GM21619 (cell line): ENCODE measurements around the gene CABP5.

Experiments
- ATAC-seq: cut with Tn5 transposase; IDR thresholded peaks from one replicate; pipeline ENCODE4 v1.9.1; 2021; ENCODE audit not compliant: unreplicated experiment

The CABP5 gene

DNA sequence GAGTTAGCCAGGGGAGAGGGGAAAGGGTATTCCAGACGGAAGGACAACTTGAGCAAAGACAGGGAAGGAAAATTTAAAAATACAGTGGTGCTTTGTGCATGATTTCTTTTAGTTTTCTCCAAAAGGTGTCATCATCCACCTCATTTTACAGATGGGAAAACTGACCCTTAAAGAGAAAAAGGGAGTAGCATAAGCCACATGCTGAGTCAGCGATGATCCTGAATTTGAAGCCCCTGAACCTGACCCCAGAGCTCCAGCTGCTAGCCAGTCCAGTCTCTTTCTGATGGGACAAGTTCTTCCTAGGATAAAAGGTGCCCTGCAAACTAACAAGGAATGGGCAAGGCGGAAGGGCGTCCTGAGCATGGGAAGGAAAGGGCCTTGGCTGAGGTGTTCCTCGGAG lies 10.3 kb downstream of the CABP5 start:
- ATAC-seq: no peak

DNA sequence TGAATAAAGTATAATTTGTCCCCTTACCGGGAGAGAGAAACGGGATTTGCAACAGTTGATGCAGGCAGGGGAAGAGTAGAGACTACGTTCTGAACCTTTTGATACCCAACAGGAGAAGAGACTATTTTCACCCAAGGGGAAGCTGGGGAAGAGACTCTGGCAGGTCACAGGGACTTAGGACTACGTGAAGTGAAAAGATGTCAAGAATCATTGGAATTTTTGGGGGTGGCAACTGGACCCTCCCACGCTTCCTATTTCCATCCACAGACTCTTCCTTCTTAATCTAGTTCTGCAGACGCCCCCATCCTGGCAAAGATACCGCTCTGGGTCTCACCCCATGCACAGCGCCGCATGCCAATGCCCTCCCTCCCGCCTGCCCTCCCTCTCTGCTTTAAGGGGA lies 13.8 kb downstream of the CABP5 start:
- ATAC-seq: no peak

DNA sequence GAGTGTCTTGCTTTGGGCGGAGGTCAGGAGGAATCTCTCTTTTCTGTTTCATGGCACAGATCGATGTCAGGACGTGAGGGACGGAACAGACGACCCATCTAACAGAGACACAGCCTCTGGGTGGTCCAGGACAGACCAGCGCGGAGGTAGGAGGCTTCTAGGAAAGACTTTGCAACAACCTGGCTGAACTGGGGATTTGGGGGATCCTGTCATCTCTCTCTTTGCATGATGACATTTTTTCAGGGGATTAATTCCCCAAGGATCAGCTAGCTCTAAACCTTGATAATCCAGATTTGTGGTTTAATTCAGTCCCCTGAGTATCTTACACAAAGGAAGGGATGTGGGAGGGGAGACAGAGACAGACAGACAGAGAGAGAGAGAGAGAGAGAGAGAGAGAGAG lies 14.4 kb downstream of the CABP5 start:
- no peak for ATAC-seq

DNA sequence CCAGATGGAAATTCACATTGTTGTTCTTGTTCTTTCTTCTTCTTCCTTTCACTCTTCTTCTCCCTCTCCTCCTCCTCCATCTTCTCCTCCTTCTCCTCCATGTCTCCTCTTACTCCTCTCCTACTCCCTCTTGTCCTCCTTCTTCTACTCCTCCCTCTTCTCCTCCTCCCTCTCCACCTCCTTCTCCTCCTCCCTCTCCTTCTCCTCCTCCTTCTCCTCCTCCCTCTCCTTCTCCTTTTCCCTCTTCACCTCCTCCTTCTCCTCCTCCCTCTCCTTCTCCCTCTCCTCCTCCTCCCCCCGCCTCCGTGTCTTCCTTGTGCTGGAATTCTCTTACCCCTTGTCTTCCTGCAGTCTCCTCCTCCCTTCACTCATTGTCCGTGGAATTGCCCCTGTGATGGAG lies 18.4 kb downstream of the CABP5 start:
- ATAC-seq: no peak

DNA sequence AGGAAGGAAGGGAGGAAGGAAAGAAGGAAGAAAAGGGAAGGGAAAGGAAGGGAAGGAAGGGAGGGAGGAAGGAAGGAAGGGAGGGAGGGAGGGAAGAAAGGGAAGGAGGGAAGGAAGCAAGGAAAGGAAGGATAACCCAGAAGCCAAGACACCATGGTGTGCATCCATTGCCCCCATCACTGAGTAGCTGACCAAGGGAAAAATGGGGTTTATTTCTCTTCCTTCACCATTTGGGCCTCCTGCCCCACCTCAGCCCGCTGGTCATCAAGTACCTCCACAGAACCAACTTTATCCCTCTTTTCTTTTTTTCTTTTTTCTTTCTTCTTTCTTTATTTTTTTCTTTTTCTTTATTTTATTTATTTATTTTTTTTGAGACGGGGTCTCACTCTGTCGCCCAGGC lies 20.4 kb downstream of the CABP5 start:
- ATAC-seq: no peak

DNA sequence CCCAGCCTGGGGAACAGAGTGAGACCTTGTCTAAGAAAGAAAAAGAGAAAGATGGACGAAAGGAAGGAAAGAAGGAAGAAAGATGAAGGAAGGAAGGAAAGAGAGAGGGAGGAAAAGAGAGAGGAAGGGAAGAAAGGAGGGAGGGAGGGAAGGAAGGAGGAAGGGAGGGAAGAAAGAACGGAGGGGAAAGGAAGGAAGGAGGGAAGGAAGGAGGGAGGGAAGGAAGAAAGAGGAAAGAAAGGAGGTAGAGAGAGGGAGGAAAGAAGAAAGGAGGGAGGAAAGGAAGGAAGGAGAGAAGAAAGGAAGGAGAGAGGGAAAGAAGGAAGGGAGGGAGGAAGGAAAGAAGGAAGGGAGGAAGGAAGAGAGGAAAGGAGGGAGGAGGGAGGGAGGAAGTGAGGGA lies 20.9 kb downstream of the CABP5 start:
- no peak for ATAC-seq

DNA sequence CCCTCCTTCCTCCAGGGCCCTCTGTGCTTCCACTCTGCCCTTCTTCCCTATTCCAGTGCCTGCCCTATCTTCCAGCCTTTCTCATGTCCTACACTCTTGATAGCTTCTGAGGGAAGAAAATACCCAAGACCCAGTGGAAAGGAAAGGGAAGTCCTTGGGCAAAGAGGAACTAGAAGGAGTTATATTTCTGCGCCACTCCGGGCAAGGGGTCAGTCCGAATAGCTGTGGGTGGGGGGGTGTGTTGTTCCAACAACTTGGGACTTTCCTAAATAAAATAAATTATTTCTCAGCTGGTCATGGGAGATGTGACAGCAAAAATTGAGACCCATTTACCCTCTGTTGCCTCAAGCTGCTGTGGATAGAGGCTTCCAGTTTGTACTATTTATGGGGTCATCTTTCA lies 23.2 kb downstream of the CABP5 start:
- no peak for ATAC-seq

DNA sequence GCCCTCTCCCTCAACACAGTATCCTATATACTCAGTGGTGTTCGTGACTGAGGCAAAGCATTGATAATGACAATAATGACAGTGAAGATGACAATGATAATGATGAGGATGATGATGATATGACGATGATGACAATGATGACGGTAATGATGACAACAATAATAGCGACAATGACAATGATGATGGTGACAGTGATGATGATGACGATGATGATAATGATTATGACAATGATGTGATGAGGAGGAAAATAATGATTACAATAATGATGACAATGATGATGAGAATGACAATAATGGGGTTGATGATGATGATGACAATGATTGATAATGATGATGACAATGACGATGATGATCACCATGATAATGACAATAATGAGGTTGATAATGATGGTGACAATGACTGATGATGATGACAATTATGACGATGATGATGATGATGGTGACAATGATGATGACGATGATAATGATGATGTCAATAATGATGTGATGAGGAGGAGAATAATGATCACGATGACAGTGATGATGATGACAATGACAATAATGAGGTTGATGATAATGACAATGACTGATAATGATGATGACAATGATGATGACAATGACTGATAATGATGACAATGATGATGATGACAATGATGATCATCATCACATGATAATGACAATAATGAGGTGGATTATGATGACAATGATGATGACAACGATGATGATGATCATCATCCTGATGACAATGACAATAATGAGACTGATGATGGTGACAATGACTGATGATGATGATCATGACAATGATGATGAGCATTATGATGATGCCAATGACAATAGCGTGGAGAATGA lies 32.7 kb downstream of the CABP5 start:
- ATAC-seq: no peak

DNA sequence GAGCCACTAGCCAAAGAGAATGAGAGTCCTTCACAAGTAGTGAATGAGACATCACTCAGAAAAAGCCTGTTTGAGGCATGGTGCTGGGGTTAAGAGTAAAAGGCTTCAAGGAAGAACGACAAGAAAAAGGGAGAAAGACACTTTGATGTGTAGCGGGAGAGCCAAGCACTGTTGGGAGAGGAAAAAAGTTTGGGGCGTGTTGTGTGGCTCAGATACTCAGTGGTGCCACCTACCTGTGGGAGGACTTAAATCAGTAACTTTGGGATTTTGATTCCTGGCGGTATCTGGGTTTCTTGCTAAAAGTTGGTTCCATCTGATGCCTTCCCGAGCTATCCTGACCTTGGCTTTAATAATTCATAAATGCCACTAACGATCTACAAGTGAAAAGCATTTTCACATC lies 37.1 kb downstream of the CABP5 start:
- ATAC-seq: no peak

DNA sequence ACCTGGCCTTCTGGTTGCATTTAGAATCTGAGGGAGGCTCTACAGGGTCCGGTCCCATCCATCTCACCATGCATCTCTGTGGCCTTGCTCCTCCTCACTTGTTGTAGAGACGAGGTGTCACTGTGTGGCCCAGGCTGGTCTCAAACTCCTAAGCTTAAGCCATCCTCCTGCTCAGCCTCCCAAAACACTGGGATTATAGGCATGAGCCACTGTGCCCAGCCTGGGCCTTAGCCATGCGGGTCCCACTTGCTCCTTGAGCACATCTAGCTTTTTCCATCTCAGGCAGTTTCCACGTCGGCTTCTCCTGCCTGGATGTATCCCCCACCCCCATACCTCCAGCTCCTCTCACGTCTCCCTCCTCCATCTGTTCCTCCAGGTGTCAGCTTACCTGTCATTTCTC lies 39.6 kb downstream of the CABP5 start:
- ATAC-seq: no peak

DNA sequence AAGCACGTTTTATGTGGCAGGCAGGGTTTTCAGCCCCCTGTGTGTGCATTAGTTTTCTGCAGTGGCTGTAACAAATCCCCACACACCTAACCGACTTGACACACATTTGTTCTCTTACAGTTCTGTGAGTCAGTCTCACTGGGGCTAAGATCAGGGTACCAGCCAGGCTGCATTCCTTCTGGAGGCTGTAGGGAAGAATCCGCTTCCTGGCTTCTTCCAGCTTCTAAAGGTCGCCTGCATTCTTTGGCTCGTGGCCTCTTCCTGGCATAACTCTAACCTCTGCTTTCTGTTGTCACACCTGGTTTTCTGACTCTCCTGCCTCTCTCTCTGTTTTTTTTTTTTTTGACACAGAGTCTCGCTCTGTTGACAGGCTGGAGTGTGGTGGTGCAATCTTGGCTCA lies 43.0 kb downstream of the CABP5 start:
- no peak for ATAC-seq

DNA sequence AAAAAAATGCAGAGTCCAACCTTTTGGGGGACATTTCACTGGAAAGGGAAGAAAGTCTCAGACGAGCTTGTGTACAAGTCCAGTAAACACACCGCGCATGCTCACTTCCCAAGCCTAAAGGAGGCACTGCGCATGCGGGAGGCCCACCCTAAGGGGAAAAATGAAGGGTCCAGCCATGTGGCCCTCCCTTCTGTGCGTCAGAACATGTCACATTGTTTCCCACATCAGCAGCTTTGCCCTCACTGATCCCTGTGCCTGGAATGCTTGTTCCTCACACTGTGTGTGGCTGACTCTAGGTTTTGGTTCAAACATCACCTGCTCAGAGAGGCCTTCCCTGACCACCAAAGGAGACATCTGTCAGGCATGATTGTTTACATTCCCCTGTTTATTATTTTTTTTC lies 45.1 kb downstream of the CABP5 start:
- ATAC-seq: no peak

DNA sequence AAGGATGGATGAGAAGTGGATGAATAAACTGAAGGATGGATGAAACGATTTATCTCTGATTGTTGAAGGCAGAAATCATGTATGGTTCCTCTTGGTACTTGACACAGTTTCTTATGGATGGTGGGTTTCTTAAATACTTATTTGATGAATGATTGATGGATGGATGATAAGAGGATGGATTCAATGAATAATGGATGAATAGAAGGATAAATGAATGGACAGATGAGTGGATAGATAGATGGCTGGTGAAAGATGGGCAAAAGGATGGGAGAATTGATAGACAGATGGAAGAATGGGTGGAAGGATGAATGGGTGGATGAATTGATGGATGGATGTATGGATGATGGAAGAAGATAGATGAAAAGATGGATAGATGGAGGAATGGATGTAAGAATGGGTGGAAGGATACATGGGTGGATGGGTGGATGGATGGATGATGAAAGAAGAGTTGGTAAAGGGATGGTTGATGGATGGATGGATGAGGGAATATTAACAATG lies 47.6 kb downstream of the CABP5 start:
- ATAC-seq: no peak

DNA sequence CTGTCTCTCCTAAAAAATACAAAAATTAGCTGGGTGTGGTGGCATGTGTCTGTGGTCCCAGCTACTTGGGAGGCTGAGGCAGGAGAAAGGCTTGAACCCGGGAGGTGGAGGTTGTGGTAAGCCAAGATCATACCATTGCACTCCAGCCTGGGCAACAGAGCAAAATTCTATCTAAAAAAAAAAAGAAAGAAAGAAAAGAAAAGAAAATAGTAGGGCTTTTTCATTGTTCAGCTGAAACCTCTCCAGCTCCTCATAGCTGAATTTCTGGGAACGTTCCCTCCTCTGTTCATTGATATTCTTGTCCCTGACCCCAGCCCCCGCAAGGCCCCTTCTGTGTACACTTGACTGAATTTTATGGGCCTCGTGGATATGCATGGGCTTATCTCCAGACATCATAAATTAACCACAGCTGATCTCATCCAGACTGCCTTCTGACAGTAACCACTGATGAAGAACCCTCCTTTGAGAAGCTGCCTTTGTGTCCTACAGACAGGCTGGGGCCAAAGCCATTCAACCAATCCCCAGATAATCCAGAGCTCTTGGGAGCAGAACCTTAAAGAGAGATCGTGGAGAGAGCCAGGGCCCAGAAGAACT lies 49.6 kb downstream of the CABP5 start, which contains the start of gene ELSPBP1:
ELSPBP1 (plus strand) TSS at position 424 of the 594 bp plus-strand sequence. CDS start 14,036 bp downstream, outside the sequence.
- no peak for ATAC-seq

DNA sequence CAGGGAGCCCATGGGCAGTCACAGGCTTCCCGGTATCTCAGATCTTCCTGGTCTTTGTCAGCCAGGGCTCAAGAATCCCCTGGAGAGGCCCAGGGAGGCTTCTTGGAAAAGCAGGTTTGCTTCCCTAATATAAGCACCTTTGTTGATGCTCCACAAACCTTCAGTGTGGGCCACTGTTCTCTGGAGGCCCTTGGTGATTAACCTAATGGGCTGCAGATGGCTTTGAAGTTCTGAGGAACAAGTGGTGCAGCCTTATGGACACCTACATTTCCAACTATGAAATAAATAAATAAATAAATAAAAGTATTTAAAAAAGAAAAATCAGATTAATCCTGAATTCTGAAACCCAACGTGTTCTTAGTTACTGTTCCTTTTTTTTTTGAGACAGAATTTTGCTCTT lies 51.8 kb downstream of the CABP5 start, which contains the start of gene BSPH1:
BSPH1 (minus strand) TSS at position 101 of the 400 bp plus-strand sequence; CDS start at position 12, 89 bp downstream.
- ATAC-seq: no peak

DNA sequence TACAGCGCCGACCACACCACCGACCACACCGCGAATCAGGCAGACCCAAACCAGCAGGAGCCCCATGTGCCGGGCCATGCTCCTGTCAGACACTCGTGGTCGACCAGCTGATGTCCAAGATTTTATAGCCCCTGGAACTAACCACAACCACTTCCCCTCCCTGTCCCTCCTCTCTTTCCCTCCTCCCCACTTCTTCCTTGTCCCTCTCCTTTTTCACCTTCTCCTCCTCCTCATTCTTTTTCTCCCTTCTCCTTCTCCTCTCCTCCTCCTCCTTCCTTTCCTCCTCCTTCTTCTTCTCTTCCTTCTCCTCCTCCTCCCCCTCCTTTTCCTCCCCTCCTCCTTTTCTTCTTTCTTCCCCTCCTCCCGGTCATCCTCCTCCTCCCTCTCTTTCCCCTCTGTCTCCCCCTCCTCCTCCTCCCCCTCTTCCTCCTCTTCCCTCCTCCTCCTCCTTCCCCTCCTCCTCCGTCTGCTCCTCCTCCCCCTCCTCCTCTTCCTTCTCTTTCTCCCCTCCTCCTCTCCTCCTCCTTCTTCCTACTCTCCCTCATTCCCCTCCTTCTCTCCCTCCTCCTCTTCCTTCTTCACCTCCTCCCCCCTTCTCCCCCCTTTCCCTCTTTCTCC lies 52.6 kb downstream of the CABP5 start:
- no peak for ATAC-seq
